Stimulated activated CD4-positive, alpha-beta T cell treated with anti-CD3 and anti-CD28 coated beads, Interleukin-12 subunit alpha, Interleukin-12 subunit beta, amount 100 ng/mL, for 24 hours (primary cell): ENCODE results near the gene ZEB1.
"Not testable (repeated sequence)": the region's sequence is repeated elsewhere in the genome, so short reads cannot be mapped to it uniquely, and the experiment has no call there.

Experiments used
- DNase-seq, 2 experiments: peaks; one replicate each; pipeline ENCODE4 v3.0.0-alpha.2; 2020; ENCODE audit warnings: low read depth in 2 of 2

The ZEB1 gene

DNA sequence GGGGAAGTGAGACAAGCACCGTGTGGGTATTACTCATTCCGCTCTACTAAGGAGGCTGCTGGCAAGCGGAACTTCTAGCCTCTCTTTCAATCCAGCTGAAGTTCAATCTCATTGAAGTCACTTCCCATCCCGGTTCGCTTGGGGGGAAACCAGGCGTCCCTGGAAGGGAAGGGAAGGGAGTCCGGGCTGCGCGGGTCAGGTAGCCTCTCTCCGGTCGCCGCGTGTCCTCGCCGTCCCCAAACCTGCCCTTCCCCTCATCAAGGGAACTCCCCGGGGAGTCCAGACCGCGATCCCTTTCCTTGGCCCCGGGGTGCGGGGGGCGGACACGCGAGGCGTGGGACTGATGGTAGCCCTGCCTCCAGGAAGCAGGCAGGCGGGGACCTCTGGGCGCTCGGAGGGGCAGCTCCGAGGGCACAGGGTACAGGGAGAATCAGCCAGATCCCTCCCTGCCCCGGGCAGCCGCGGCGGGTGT is 598 bp upstream of the ZEB1 start:
- peak; percentile 46 to 54 for DNase-seq

- peak; percentile 23 to 41 for DNase-seq
Observed at GRCh38 chr10:31319602-31320549, 860 bp downstream of the ZEB1 start.

DNA sequence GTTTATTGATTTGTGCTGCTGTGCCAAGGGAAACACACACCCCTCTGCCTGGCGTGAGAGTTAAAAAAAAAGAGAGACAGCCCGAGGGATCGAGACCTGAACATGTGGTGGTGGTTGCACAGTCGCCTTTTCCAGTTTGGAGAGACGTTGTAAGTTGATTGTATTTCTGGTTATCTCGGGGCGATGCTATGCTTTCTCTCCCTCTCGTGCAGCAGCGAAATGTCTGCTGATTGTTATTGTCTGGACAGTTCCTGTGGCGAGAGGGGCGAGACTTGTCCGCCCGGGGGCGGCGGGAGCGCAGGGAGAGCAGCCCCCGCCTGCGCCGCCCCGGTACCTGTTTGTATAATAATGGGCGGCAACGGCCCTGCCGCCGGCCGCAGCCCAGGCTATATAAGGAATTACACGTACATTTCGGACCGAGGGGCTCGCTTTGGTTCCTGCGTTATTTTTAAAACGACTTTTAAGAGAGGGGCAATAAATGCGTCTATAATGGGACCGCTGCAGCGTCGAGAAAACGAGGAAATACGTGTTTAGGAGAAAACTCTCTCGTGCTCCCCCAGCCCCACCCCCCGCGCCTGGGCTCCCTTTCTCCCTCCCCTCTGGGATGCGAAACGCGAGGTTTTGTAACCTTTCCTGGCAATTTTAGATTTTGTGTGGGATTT is 1.7 kb downstream of the ZEB1 start:
- DNase-seq: peak in 1 of 2 experiments; percentile 12

DNA sequence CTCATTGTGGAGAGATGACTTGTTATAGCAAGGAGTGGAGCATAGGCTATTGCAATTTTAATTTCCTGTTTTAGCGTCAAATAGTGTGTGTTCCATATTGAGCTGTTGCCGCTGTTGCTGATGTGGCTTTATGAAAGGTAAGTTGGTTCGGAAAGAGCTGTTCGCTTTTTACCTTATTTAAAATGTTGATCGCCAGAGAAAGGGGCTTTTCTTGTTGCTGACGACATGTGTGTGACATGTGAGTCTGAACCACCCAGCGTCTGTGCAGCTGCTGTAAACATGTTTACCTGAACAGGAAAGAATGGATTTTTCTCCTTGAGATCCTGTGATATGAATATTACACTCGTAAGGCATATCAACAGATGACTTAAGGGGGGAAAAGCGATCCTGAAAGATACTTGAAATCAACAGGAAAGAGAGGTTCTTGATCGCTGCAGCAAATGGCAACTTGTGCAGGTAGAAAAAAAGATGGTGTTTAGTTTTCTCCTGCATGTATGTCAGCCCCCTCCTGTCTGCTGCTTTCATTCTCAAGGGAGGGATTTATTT is 2.5 kb downstream of the ZEB1 start:
- DNase-seq: no peak

GRCh38 chr10:31322647-31323046 is 3.6 kb downstream of the ZEB1 start:
- DNase-seq: no peak

DNA sequence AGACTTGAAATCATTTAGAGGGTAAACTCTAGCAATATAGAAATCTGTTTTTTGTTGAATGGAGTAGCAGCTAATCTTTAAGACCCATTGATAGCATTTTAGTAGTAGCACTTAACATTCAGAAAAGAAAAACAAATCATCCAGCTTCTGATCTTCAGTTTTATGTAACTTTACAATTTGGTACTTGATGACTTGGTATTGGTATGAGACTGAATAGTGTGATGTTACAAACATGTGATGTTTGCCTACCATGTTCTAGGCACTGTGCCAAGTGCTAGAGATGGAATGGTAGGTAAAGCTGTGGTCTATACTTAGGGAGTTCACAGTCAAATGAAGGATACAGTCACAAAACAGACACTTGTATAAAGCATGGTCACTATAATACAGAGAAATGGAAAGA is 21.3 kb downstream of the ZEB1 start:
- no peak for DNase-seq

DNA sequence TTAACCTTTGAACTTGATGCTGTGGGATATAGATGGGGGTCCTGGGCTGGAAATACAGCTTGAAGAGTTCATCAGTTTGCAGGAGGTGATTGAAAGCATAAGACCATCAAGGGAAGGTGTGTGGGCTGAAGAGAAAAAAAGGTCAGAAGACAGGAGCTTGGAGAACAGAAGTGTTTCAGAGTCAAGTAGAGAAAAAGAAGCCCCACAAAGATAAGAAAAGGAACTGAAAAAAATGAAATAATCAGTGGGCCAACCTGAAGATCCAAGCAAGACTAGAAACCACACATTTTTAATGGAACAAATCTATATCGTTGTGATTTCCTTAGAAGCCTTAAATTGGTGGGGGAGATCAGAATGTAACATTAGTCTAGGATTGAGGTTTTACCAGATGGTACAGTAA is 22.5 kb downstream of the ZEB1 start:
- DNase-seq: no peak

DNA sequence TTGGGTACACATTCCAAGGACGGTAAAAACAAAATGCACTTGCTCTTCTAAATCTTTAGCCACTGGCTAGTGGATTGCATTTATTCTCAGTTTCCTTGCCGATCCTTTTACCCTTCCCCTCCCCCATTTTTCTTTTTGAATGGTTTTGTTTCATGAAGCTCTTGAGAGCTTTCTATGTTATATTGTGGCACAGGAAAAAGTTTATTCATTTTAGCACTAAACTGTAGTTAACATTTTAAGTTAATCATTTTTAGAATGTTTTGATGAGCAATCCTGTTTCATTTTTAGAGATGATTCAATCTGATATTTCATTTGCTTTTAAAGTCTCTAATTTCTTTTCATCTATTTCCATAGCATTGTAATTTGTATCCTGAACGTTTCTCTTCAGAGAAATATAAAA is 24.0 kb downstream of the ZEB1 start:
- no peak for DNase-seq

- DNase-seq: no peak
Observed at GRCh38 chr10:31343551-31343950, 24.5 kb downstream of the ZEB1 start.

DNA sequence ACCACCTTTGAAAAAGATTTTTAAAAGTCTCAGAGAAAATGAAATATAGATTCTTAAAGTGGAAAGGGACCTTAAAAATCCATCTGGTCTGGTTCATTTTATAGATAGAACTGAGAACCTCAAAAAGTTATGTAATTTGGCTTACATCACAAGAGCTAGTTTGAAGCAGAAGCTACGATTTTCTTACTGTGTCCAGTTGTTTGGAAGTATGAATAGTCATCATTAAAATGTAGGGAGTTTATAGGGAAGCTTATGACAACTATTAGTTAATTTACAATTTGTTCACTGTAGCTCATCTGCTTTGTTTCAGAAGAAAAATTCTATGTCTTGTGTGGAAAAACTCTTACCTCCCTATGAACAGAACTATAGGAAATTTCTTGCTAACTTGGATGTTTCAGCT is 26.9 kb downstream of the ZEB1 start:
- no peak for DNase-seq

DNA sequence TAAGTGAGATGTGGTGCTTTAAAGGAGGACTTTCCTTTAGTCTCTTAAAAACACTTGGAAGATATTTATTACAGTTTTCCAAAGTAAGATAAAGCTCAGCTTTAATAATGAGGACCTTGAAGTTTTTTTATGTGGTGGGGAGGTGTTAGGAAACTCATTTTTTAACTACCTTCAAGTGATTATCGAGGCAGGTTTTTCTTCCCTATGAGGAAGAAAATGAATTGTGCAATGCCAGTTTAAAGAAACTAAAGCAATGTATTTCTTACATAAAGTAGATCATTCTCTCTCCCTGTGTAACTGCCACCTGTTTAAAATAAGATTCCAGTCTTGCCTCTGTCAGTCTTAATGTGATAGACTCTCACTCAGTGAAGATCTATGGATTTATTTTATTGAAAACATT is 27.9 kb downstream of the ZEB1 start:
- DNase-seq: no peak

GRCh38 chr10:31347705-31348104 is 28.7 kb downstream of the ZEB1 start:
- no peak for DNase-seq

DNA sequence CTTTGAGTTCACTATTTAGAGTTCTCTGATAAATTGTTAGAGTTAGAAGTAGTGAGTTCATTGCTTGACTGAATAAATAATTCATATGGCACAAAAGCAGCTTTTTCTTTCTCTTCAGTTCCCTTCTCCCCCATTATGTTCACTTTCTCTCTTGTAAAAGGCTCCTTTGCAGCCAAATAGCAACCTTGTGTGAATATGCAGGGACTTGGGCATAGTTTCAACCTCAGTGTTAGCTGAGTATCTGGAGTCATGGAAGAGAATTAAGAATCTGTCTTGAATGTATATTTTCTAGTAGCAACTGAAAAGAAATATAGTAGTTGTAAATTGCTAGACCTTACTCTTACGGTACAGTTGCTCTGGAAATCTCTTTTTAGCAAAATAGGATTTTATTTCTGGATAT is 31.9 kb downstream of the ZEB1 start:
- no peak for DNase-seq

GRCh38 chr10:31352436-31353226 is 33.6 kb downstream of the ZEB1 start:
- DNase-seq: no peak

- no peak for DNase-seq
Observed at GRCh38 chr10:31353574-31353973, 34.6 kb downstream of the ZEB1 start.

DNA sequence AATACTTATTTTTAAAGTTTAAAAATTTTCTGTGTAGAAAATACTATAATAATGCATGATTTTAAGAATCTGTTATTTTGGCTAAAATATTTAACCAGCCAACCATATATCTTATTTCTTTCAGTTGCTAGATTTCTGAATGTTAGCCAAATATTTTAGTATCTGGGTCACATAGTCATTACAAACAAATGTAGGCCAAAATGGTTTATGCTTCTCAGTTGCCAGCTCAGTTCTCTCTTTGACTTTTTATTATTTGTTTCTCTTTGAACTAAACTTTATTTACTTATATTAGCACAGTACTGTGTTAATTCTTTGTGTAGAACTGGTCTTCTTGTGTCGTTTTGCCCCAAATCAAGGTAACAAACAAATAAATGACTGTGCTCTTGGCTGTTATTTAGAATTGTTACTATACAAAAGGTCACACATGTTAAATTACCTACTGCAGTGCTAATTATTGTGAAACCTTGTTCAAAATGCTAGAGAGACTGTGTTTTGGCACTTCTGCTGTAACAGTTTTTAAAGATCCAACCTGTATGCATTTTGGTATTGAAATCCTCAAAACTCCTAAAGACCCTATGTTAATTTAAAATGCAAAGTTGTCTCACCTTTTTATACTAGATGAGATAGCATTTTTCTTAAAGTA is 39.8 kb downstream of the ZEB1 start:
- DNase-seq: no peak

DNA sequence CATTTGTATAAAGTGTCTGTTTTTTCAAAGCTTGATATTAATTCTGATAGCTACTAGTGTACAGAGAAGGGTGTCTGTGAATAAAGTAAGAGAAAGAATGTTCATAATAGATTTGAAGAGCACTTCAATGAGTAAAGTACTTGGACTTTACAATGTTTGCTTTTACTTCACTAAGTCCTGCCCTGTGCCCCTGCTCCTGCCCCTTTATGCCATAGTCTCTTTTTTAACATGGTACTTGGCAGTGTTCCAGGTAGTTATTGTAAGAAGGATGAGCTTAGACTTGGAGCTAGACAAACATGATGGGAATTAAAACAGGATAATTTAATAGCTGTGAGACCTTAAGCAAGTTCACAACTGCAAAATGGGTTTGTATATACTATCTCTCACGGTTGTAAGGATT is 41.0 kb downstream of the ZEB1 start:
- DNase-seq: no peak

DNA sequence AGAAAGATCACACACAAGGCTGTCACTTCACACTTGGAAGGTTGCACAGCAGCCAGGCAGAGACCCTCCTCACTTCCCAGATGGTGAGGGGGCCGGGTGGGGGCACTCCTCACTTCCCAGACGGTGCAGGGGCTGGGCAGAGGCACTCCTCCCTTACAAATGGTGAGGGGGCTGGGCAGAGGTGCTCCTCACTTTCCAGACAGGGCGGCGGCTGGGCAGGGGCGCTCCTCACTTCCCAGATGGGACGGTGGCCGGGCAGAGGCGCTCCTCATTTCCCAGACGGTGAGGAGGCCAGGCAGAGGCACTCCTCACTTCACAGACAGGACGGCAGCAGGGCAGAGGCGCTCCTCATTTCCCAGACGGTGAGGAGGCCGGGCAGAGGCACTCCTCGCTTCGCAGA is 42.5 kb downstream of the ZEB1 start:
- not testable (repeated sequence) for DNase-seq

- no peak for DNase-seq
Observed at GRCh38 chr10:31362023-31362641, 43.1 kb downstream of the ZEB1 start.

DNA sequence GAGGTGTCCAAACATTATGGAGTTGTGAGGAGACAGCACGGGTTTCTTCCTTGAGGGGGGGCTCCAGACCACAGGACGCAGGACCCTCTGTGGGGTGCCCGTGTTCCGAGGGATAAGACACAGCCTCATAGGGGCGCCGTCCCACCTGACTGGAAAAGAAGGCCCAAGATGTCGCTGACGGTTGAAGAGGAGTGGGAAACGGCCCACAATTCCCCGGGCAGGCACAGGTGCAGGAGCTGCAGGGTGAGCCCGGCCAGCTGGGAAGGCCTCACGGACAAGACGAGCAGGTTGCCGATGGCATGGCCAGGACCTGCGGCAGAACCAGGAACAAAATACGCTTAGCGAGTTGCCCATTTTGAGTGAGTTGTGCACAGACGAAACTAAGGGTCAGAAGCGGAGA is 44.7 kb downstream of the ZEB1 start:
- not testable (repeated sequence) for DNase-seq

- not testable (repeated sequence) for DNase-seq
Observed at GRCh38 chr10:31364238-31364637, 45.2 kb downstream of the ZEB1 start.
